T-helper 22 cell (primary cell): Measurements from ENCODE around the gene SLC35G6.
"Not testable (repeated sequence)": the region's sequence is repeated elsewhere in the genome, so short reads cannot be mapped to it uniquely, and the experiment has no call there.

Source experiments
- DNase-seq: peaks from one replicate; pipeline ENCODE4 v3.0.0-alpha.2; 2020; ENCODE audit warnings: low read depth

The SLC35G6 gene

GRCh38 chr17:7481275-7481674, at the start of gene SLC35G6:
Gene SLC35G6 (plus strand): TSS chr17:7481446. CDS start chr17:7481517, 71 bp downstream.
- DNase-seq, result not testable (repeated sequence)

- DNase-seq, result no peak
Measured at GRCh38 chr17:7432296-7432695, 49.0 kb upstream of the SLC35G6 start.

GRCh38 chr17:7435676-7436555, 45.3 kb upstream of the SLC35G6 start:
- DNase-seq, result peak; percentile 47

- DNase-seq, result peak; percentile 59
Measured at GRCh38 chr17:7436556-7437368, 44.5 kb upstream of the SLC35G6 start.

- DNase-seq, result no peak
Measured at GRCh38 chr17:7437369-7437863, 43.8 kb upstream of the SLC35G6 start.

- no peak for DNase-seq
Measured at GRCh38 chr17:7437950-7438614, 43.2 kb upstream of the SLC35G6 start.

- no peak for DNase-seq
Measured at GRCh38 chr17:7438656-7439460, 42.4 kb upstream of the SLC35G6 start.

- DNase-seq, result no peak
Measured at GRCh38 chr17:7439462-7440112, 41.7 kb upstream of the SLC35G6 start, which contains the start of gene FGF11. Gene FGF11 (plus strand): TSS chr17:7439512. CDS start chr17:7439621, 109 bp downstream.

- DNase-seq, result peak; percentile 14
Measured at GRCh38 chr17:7440113-7440833, 41.0 kb upstream of the SLC35G6 start.

GRCh38 chr17:7440834-7441195, 40.4 kb upstream of the SLC35G6 start:
- DNase-seq, result no peak

- no peak for DNase-seq
Measured at GRCh38 chr17:7441266-7441665, 40.0 kb upstream of the SLC35G6 start.

GRCh38 chr17:7442142-7442541, 39.1 kb upstream of the SLC35G6 start:
- DNase-seq, result no peak

- no peak for DNase-seq
Measured at GRCh38 chr17:7443499-7444485, 37.5 kb upstream of the SLC35G6 start.

GRCh38 chr17:7444682-7445618, 36.3 kb upstream of the SLC35G6 start, which contains the start of gene CHRNB1:
Gene CHRNB1 (plus strand): TSS chr17:7445061. CDS start chr17:7445128, 67 bp downstream.
- no peak for DNase-seq

GRCh38 chr17:7445619-7445968, 35.7 kb upstream of the SLC35G6 start:
- DNase-seq, result no peak

- no peak for DNase-seq
Measured at GRCh38 chr17:7448461-7448860, 32.8 kb upstream of the SLC35G6 start.

- no peak for DNase-seq
Measured at GRCh38 chr17:7459961-7460545, 21.2 kb upstream of the SLC35G6 start.
